ENCODE measurements around the gene ROR2. TPM values are rescaled to one million over a fixed set of nuclear protein-coding genes. Genes with fewer than 3 reads are reported as not detected.

The ROR2 gene
- total and polyA plus RNA-seq, 11 donors: 0.18 to 9.0 (median 0.49) TPM

DNA sequence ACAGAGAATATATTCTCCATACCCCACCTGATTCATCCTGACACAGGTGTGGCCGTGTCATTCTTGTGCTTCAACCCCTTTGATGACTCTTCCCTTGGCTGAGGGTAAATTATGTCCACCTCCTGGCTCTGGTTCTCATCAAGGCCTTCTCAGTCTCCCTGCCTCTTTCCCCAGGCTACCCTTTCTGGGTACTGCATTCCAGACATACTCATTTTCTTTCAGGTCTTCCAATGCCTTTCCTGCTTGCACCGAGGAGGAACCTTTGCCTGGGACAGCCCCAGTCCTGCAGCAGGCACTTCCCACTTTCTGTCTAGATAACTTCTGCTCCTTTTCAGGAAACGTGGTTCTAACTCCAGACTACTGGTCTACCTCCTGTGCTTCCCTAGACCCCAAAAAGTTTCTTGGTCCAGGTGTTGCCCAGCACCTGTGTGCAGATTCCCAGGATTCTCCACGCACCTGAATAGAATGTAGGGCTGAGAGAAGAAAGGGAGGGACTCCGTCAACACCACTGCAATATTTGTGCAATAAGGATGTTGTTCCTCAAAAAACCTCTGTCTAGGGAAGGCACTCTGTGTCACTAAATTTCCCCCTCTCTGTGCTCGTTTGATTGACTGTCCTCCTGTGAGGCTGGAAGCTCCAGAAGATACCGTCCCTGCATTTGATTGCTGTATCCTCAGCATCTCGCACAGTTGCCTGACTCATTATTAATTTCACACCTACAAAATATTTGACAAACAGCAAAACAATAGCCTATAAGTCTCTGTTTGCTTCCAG, 271.0 kb downstream of the ROR2 start:
- ATAC-seq (no peak), DNase-seq (no peak)
- TF ChIP-seq POLR2A (IDR thresholded peaks at IDR 0.05): no peak
- TF ChIP-seq, protein P1, sequence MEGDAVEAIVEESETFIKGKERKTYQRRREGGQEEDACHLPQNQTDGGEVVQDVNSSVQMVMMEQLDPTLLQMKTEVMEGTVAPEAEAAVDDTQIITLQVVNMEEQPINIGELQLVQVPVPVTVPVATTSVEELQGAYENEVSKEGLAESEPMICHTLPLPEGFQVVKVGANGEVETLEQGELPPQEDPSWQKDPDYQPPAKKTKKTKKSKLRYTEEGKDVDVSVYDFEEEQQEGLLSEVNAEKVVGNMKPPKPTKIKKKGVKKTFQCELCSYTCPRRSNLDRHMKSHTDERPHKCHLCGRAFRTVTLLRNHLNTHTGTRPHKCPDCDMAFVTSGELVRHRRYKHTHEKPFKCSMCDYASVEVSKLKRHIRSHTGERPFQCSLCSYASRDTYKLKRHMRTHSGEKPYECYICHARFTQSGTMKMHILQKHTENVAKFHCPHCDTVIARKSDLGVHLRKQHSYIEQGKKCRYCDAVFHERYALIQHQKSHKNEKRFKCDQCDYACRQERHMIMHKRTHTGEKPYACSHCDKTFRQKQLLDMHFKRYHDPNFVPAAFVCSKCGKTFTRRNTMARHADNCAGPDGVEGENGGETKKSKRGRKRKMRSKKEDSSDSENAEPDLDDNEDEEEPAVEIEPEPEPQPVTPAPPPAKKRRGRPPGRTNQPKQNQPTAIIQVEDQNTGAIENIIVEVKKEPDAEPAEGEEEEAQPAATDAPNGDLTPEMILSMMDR (IDR thresholded peaks at IDR 0.05): no peak
- intact Hi-C loops (cut with DNase I): loop anchor here in 3 of 10 donors (5.0 to 10.0 kb wide), 3 partner anchors 254 to 762 kb away; partner anchors contain the start of gene NFIL3 (in 1 of the 3)
- peaks cover 0 to 7% (median 0%) of the 10 kb centered on the region in 12 donors for H3K4me1 ChIP-seq
- no peak overlapping the region for H3K27ac ChIP-seq
- H3K9me3 ChIP-seq: no peaks in the 10 kb centered on the region
- WGBS, 4 donors: 73 to 77% (median 76%) methylated on average over 8 of the region's 8 CpGs
- no peaks in the 10 kb centered on the region for H3K36me3 ChIP-seq
- peaks cover 0 to 7% (median 0%) of the 10 kb centered on the region in 9 donors for H3K27me3 ChIP-seq
- H3K4me3 ChIP-seq: no peak overlapping the region

DNA sequence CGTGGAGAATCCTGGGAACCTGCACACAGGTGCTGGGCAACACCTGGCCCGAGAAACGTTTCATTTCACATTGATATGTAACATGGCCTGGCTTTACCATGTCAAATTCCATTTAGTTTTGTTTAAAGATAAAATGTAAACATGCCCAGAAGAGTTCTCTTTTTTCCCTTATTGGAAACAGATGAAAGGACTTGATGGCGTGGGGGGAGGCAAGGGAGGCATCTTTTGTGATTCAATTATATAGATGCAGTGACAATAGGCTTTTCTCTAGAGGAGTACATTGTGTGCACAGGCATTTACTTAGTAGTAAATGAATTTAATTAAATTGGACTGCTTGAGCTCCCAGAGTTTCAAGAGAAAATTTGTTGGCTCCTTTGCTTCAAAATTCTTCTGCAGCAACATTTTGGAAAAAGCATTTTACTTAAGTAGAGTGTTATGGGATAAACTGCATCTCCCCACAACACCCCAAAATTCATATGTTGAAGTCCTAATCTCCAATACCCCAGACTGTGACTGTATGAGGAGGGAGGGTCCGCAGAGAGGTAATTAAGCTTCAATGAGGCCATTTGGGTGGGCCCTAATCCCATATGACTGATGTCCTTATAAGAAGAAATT, 272.1 kb downstream of the ROR2 start:
- H3K27me3 ChIP-seq: peaks cover 0 to 7% (median 0%) of the 10 kb centered on the region in 9 donors

DNA sequence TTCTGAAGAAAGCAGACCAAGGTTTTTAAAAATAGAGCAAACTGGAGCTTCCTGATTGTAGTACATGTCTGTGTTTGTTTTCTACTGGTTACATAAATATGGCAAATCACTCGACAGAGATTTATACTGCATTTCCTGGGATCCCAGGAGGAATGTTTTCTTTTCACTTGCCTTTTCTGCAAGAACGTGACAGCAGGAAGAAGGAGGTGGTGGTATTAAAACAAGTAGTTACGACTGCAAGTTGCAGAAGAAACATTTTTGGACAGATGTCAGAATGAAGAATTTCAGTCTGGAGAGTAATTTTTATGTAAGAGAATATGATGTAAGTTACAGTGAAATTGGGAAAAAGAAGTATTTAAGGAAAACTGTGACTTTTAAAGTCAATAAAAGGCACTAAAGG, 272.7 kb downstream of the ROR2 start:
- WGBS, 4 donors: 28 to 47% (median 37%) methylated on average over 3 of the region's 3 CpGs
- no peak overlapping the region for H3K27ac ChIP-seq
- peaks cover 0 to 7% (median 0%) of the 10 kb centered on the region in 12 donors for H3K4me1 ChIP-seq
- no peaks in the 10 kb centered on the region for H3K9me3 ChIP-seq
- H3K27me3 ChIP-seq: peaks cover 0 to 6% (median 0%) of the 10 kb centered on the region in 9 donors
- H3K4me3 ChIP-seq: no peak overlapping the region
- ATAC-seq: no peak
- TF ChIP-seq, protein P1 (IDR thresholded peaks at IDR 0.05): no peak
- TF ChIP-seq POLR2A (IDR thresholded peaks at IDR 0.05): no peak
- no peaks in the 10 kb centered on the region for H3K36me3 ChIP-seq
- DNase-seq: no peak
- intact Hi-C loops (cut with DNase I): loop anchor here in 3 of 10 donors (5.0 to 10.0 kb wide), 3 partner anchors 253 to 760 kb away; partner anchors contain the start of gene NFIL3 (in 1 of the 3)

More for the DNA sequence above, 272.1 kb downstream of the ROR2 start:
- H3K4me3 ChIP-seq: no peak overlapping the region
- no peaks in the 10 kb centered on the region for H3K9me3 ChIP-seq
- H3K36me3 ChIP-seq: no peaks in the 10 kb centered on the region
- intact Hi-C loops (cut with DNase I): loop anchor here in 3 of 10 donors (5.0 to 10.0 kb wide), 3 partner anchors 253 to 761 kb away; partner anchors contain the start of gene NFIL3 (in 1 of the 3)
- TF ChIP-seq, protein P1 (IDR thresholded peaks at IDR 0.05): no peak
- no peak for TF ChIP-seq POLR2A (IDR thresholded peaks at IDR 0.05)
- no peak overlapping the region for H3K27ac ChIP-seq
- WGBS, 4 donors: 71 to 84% (median 77%) methylated on average over 5 of the region's 5 CpGs
- peaks cover 0 to 7% (median 0%) of the 10 kb centered on the region in 12 donors for H3K4me1 ChIP-seq
- ATAC-seq (no peak), DNase-seq (no peak)

DNA sequence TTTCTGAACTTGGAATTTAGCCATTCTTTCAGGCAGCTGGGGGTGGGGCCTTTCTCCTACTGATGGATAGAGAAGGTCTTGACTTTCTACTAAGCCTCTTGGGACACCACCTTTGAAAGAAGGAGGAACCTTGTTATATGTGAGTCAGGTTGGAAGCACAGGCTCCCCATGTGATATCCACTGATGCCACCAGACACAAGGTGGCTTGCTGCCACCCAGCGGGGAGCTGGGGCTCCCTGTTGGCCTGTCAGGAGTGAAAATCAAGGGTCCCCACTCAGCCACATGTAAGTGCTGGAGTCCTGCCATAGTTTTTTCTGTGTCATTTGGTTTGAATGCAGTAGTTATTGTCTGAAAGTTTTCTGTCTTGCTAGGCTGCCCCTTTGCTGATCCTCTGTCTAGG, 274.0 kb downstream of the ROR2 start:
- H3K27me3 ChIP-seq: peaks cover 0 to 3% (median 0%) of the 10 kb centered on the region in 9 donors
- TF ChIP-seq, protein P1 (IDR thresholded peaks at IDR 0.05): peak in 7 of 12 donors; percentile 7 to 37 (median 30)
- no peak for TF ChIP-seq POLR2A (IDR thresholded peaks at IDR 0.05)
- DNase-seq: no peak
- peaks cover 0 to 12% (median 0%) of the 10 kb centered on the region in 12 donors for H3K9me3 ChIP-seq
- no peaks in the 10 kb centered on the region for H3K4me1 ChIP-seq
- ATAC-seq: peak in 1 of 4 donors; percentile 50
- intact Hi-C loops (cut with DNase I): loop anchor here in 3 of 10 donors (5.0 to 10.0 kb wide), 3 partner anchors 251 to 759 kb away; partner anchors contain the start of gene NFIL3 (in 1 of the 3)
- no peak overlapping the region for H3K27ac ChIP-seq
- no peaks in the 10 kb centered on the region for H3K36me3 ChIP-seq
- H3K4me3 ChIP-seq: no peak overlapping the region
- WGBS, 4 donors: 69 to 100% (median 91%) methylated on average over 1 of the region's 1 CpG

Measured in heart left ventricle (tissue), 16 donors.